GM21528 (cell line): ENCODE measurements around the gene BICDL2.
"Not testable (repeated sequence)": the region's sequence is repeated elsewhere in the genome, so short reads cannot be mapped to it uniquely, and the experiment has no call there.

ENCODE experiments used
- ATAC-seq: cut with Tn5 transposase; IDR thresholded peaks from one replicate; pipeline ENCODE4 v1.9.1; 2021; ENCODE audit warnings: mild to moderate bottlenecking, moderate library complexity; ENCODE audit not compliant: unreplicated experiment, low FRiP score

The BICDL2 gene

GRCh38 chr16:3065069-3065741 is 28.5 kb upstream of the BICDL2 start, which contains the start of gene IL32:
Gene IL32, plus strand, starts transcription at chr16:3065640. Its CDS starts 172 bp downstream, at chr16:3065812.
- no peak for ATAC-seq

GRCh38 chr16:3063625-3064386 is 27.1 kb upstream of the BICDL2 start:
- no peak for ATAC-seq

- ATAC-seq: no peak
Observed at GRCh38 chr16:3062553-3062952, 25.8 kb upstream of the BICDL2 start.

- ATAC-seq: no peak
Observed at GRCh38 chr16:3060339-3061127, 23.8 kb upstream of the BICDL2 start.

- no peak for ATAC-seq
Observed at GRCh38 chr16:3059723-3060242, 23.0 kb upstream of the BICDL2 start.

GRCh38 chr16:3059041-3059722 is 22.4 kb upstream of the BICDL2 start:
- ATAC-seq: peak; percentile 77

GRCh38 chr16:3058139-3059030 is 21.6 kb upstream of the BICDL2 start:
- no peak for ATAC-seq

GRCh38 chr16:3057181-3058138 is 20.7 kb upstream of the BICDL2 start:
- no peak for ATAC-seq

- no peak for ATAC-seq
Observed at GRCh38 chr16:3056336-3057180, 19.8 kb upstream of the BICDL2 start.

- ATAC-seq: not testable (repeated sequence)
Observed at GRCh38 chr16:3055734-3056115, 19.0 kb upstream of the BICDL2 start.

GRCh38 chr16:3054965-3055733 is 18.4 kb upstream of the BICDL2 start:
- no peak for ATAC-seq

- ATAC-seq: not testable (repeated sequence)
Observed at GRCh38 chr16:3053330-3053710, 16.6 kb upstream of the BICDL2 start.

GRCh38 chr16:3052571-3053329 is 16.0 kb upstream of the BICDL2 start:
- ATAC-seq: not testable (repeated sequence)

GRCh38 chr16:3051494-3051893 is 14.8 kb upstream of the BICDL2 start:
- ATAC-seq: no peak

- ATAC-seq: no peak
Observed at GRCh38 chr16:3051009-3051408, 14.3 kb upstream of the BICDL2 start.

- ATAC-seq: no peak
Observed at GRCh38 chr16:3050487-3050886, 13.7 kb upstream of the BICDL2 start.
